ENCODE measurements around the gene DAND5.

- TF ChIP-seq, protein P1, sequence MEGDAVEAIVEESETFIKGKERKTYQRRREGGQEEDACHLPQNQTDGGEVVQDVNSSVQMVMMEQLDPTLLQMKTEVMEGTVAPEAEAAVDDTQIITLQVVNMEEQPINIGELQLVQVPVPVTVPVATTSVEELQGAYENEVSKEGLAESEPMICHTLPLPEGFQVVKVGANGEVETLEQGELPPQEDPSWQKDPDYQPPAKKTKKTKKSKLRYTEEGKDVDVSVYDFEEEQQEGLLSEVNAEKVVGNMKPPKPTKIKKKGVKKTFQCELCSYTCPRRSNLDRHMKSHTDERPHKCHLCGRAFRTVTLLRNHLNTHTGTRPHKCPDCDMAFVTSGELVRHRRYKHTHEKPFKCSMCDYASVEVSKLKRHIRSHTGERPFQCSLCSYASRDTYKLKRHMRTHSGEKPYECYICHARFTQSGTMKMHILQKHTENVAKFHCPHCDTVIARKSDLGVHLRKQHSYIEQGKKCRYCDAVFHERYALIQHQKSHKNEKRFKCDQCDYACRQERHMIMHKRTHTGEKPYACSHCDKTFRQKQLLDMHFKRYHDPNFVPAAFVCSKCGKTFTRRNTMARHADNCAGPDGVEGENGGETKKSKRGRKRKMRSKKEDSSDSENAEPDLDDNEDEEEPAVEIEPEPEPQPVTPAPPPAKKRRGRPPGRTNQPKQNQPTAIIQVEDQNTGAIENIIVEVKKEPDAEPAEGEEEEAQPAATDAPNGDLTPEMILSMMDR (IDR thresholded peaks at IDR 0.05), result no peak
- TF ChIP-seq POLR2A (IDR thresholded peaks at IDR 0.05), result no peak
These were observed 21.9 kb downstream of the DAND5 start for GRCh38 chr19:12991296-12991695.
